Psoas muscle (tissue), 8 donors: ENCODE results near the gene SIL1. TPM values are rescaled to one million over a fixed set of nuclear protein-coding genes. Genes with fewer than 3 reads are reported as not detected.
"Not testable (repeated sequence)": the region's sequence is repeated elsewhere in the genome, so short reads cannot be mapped to it uniquely, and the experiment has no call there.

ENCODE experiments used
- ATAC-seq, 4 donors: fragments of 200-7000 bp; cut with Tn5 transposase; one replicate each; pipeline ENCODE4 v1.9.1; 2020; ENCODE audit warnings: moderate library complexity in 3 of 4, mild to moderate bottlenecking in 2 of 4
- DNase-seq, 2 donors: peaks; one replicate each; pipeline ENCODE4 v3.0.0-alpha.2; 2020
- H3K27ac ChIP-seq: fragments of 200-600 bp; one replicate; pipeline ENCODE4 v1.8.0; 2022
- H3K27me3 ChIP-seq, 3 donors: fragments of 200-600 bp in 1 of 3; one replicate each; pipeline versions ENCODE4 v1.6.1 to v1.8.0; 2013 to 2022; ENCODE audit warnings: low read length in 2 of 3, mild to moderate bottlenecking in 2 of 3, moderate library complexity in 1 of 3; ENCODE audit not compliant: insufficient read depth in 3 of 3
- H3K36me3 ChIP-seq, 2 donors: fragments of 200-600 bp in 1 of 2; one replicate each; pipeline versions ENCODE4 v1.6.1 to v1.8.0; 2013 to 2022; ENCODE audit warnings: low read depth in 1 of 2, mild to moderate bottlenecking in 1 of 2, moderate library complexity in 1 of 2; ENCODE audit not compliant: insufficient read depth in 1 of 2
- H3K4me1 ChIP-seq: fragments of 200-600 bp; one replicate; pipeline ENCODE4 v1.8.0; 2022
- H3K4me3 ChIP-seq: fragments of 200-600 bp; one replicate; pipeline ENCODE4 v1.8.0; 2022; ENCODE audit warnings: mild to moderate bottlenecking
- H3K9me3 ChIP-seq: fragments of 200-600 bp; one replicate; pipeline ENCODE4 v1.8.0; 2022
- CTCF ChIP-seq: fragments of 200-600 bp; IDR thresholded peaks from one replicate; pipeline ENCODE4 v1.8.0; 2022; ENCODE audit warnings: antibody characterized with exemption
- WGBS, 3 donors: extraction: QIAGEN DNeasy Blood & Tissue Kit; methylation state at CpG; one replicate each; pipeline versions ENCODE4 v1.1.6 to v1.1.7; 2013; 5-methylcytosine and 5-hydroxymethylcytosine counted together
- intact Hi-C, 2 donors: fragments of 100-400 bp; cut with DNase I; formaldehyde crosslinking; loops; one replicate each; pipeline versions ENCODE4 v1.11.0 to v1.14.2; 2022
- polyA plus RNA-seq, 3 donors: library from polyadenylated mRNA; stranded (reverse); fragments of 200-250 nt; gene quantifications; one replicate each; pipeline ENCODE4 v1.2.3, GENCODE V29; 2013
- total RNA-seq, 4 donors: library from RNA; stranded (reverse); fragmentation: NEBNext Ultra II Directional in 2 of 4; extraction: Animal tissue kit (Norgen Biotek cat#: 25700) in 2 of 4; gene quantifications; one replicate each; pipeline versions ENCODE4 v1.2.1 to v1.2.4, GENCODE V29; 2021 to 2023
- donor health status: healthy with polysubstance abuse.
- donor health status: DM: no; HTN: no; CAD: no; lungs with moderate emphysema.
- donor health status: Bipolar disorder and iron deficiency.
- donor health status: healthy.
- donor health status: DM: yes; HTN: yes; CAD: no.
- donor health status: DM: no; HTN: no; CAD: no.
- donor health status: DM: no; HTN: no; CAD: no.
- donor health status: DM: yes; HTN: yes; CAD: no.

Gene SIL1
- total and polyA plus RNA-seq, 7 donors, result 27.1 to 52.9 (median 41.0) TPM

GRCh38 chr5:139061274-139061673 lies 136.9 kb downstream of the SIL1 start:
- Histone ChIP-seq H3K4me1 (peaks cover 52% of the 10 kb centered on the region), H3K4me3 (no peak overlapping the region), H3K36me3 (no peaks in the 10 kb centered on the region), H3K27me3 (no peaks in the 10 kb centered on the region), H3K27ac (peak overlapping the region; percentile 44), H3K9me3 (no peaks in the 10 kb centered on the region)
- peak; percentile 70 to 72 for DNase-seq
- ATAC-seq, result peak; percentile 47 to 88 (median 78)
- intact Hi-C loops, result no loop called here
- WGBS, 3 donors, result 7 to 13% (median 13%) methylated on average over 5 of the region's 5 CpGs
- no peak for TF ChIP-seq CTCF

DNA sequence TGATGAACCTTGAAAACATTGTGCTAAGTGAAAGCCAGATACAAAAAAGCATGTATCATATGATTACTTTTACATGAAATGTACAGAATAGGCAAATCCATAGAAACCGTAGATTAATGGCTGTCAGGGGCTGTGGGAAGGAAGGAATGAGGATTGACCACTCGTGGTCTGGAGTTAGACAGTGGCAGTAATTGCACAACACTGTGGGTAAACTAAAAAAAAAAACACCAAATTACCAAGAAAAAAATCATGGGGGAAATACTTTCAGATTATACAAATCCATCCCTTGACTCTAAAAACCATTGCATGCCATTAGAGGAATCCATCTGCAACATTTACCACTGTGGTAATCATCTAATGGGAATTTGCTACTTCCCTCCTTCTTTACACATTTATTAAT lies 140.0 kb downstream of the SIL1 start:
- intact Hi-C loops, result no loop called here
- Histone ChIP-seq H3K36me3 (no peaks in the 10 kb centered on the region), H3K9me3 (no peaks in the 10 kb centered on the region), H3K4me1 (peaks cover 25% of the 10 kb centered on the region), H3K27me3 (no peaks in the 10 kb centered on the region), H3K4me3 (no peak overlapping the region), H3K27ac (no peak overlapping the region)
- WGBS, 3 donors, result 91 to 100% (median 92%) methylated on average over 2 of the region's 2 CpGs
- no peak for ATAC-seq
- no peak for TF ChIP-seq CTCF
- DNase-seq, result no peak

DNA sequence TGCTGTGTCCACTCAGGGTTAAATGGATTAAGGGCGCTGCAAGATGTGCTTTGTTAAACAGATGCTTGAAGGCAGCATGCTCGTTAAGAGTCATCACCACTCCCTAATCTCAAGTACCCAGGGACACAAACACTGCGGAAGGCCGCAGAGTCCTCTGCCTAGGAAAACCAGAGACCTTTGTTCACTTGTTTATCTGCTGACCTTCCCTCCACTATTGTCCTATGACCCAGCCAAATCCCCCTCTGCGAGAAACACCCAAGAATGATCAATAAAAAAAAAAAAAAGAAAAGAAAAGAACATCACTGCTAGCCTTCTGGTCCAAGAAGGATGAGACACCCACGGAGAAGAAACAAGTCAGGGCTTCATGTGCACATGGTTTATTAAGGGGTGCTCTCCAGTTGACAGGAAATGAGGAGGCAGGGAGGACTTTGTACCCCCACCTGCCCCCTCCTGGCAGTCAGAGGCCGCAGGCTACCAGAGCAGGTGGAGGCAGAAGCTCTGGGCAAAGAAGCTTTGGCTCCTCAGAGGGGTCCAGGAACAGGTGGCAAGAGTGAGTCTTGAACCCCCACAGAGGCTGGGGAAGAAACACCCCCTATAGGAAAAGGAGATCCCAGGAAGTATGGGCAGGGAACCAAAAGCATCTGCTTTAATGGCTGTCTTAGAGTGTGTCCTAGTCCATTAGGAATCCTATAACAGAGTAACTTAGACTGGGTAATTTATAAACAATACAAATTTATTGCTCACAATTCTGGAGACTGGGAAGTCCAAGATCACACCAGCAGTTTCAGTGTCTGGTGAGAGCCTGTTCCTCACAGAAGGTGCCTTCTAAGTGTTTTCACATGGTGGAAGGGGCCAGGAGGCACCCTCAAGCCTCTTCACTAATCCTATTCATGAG lies 140.9 kb downstream of the SIL1 start:
- 84 to 98% (median 85%) methylated on average over 2 to 5 of the region's 7 CpGs for WGBS, 3 donors
- peaks cover 25% of the 10 kb centered on the region for H3K4me1 ChIP-seq
- DNase-seq, H3K9me3 ChIP-seq, ATAC-seq, H3K36me3 ChIP-seq, H3K27me3 ChIP-seq, intact Hi-C loops, H3K27ac ChIP-seq, H3K4me3 ChIP-seq: not testable (repeated sequence)

GRCh38 chr5:139052975-139053374 lies 145.2 kb downstream of the SIL1 start:
- H3K36me3 ChIP-seq, result peaks cover 0 to 3% of the 10 kb centered on the region in 2 donors
- TF ChIP-seq CTCF, result no peak
- no peak overlapping the region for H3K4me3 ChIP-seq
- intact Hi-C loops, result no loop called here
- no peak for DNase-seq
- no peaks in the 10 kb centered on the region for H3K27me3 ChIP-seq
- H3K4me1 ChIP-seq, result peaks cover 13% of the 10 kb centered on the region
- no peak overlapping the region for H3K27ac ChIP-seq
- no peaks in the 10 kb centered on the region for H3K9me3 ChIP-seq
- ATAC-seq, result no peak

- 43 to 58% (median 54%) methylated on average over 3 of the region's 3 CpGs for WGBS, 3 donors
- no peak for TF ChIP-seq CTCF
- ATAC-seq, result peak in 1 of 4 donors; percentile 30
Measured at GRCh38 chr5:139051392-139051791, 146.8 kb downstream of the SIL1 start.

More at GRCh38 chr5:139051392-139051791, 146.8 kb downstream of the SIL1 start:
- Histone ChIP-seq H3K36me3 (peaks cover 0 to 3% of the 10 kb centered on the region in 2 donors), H3K27me3 (no peaks in the 10 kb centered on the region), H3K27ac (no peak overlapping the region), H3K4me3 (no peak overlapping the region), H3K9me3 (no peaks in the 10 kb centered on the region), H3K4me1 (peaks cover 13% of the 10 kb centered on the region)
- DNase-seq, result no peak
- intact Hi-C loops, result no loop called here
